ENCODE measurements around the gene SUN1.

- TF ChIP-seq CTCF (IDR thresholded peaks at IDR 0.05), result no peak
- TF ChIP-seq POLR2AphosphoS5 (IDR thresholded peaks at IDR 0.05), result no peak
Measured at GRCh38 chr7:860149-860548, 27.9 kb downstream of the SUN1 start.
